Spleen (tissue), 11 donors: ENCODE results near the gene CASR. TPM values are rescaled to one million over a fixed set of nuclear protein-coding genes. Genes with fewer than 3 reads are reported as not detected.

Experiments used
- DNase-seq: peaks from one replicate; pipeline ENCODE4 v3.0.0-alpha.2; 2020
- H3K27ac ChIP-seq, 8 donors: fragments of 200-600 bp; sonication (generic) in 7 of 8; 1 replicate in 4 of 8; 2 replicates in 4 of 8; pipeline versions ENCODE4 v1.5.0 to v1.8.0; 2016 to 2021; ENCODE audit warnings: inconsistent platforms in 4 of 8, mild to moderate bottlenecking in 4 of 8, moderate library complexity in 1 of 8
- H3K27me3 ChIP-seq, 7 donors: fragments of 200-600 bp; sonication (generic) in 6 of 7; replicated peaks in 1 of 7; 1 replicate in 4 of 7; 2 replicates in 3 of 7; pipeline versions ENCODE4 v1.5.0 to v1.8.0; 2016 to 2021; ENCODE audit warnings: inconsistent platforms in 3 of 7, mild to moderate bottlenecking in 1 of 7
- H3K36me3 ChIP-seq, 6 donors: fragments of 200-600 bp; sonication (generic) in 5 of 6; 1 replicate in 4 of 6; 2 replicates in 2 of 6; pipeline versions ENCODE4 v1.5.0 to v1.8.0; 2016 to 2021; ENCODE audit warnings: inconsistent platforms in 2 of 6
- H3K4me1 ChIP-seq, 6 donors: fragments of 200-600 bp; sonication (generic) in 5 of 6; 1 replicate in 3 of 6; 2 replicates in 3 of 6; pipeline versions ENCODE4 v1.5.0 to v1.8.0; 2016 to 2021; ENCODE audit warnings: inconsistent platforms in 3 of 6
- H3K4me3 ChIP-seq, 8 donors: fragments of 200-600 bp; sonication (generic) in 7 of 8; 1 replicate in 4 of 8; 2 replicates in 4 of 8; pipeline versions ENCODE4 v1.5.0 to v1.8.0; 2016 to 2021; ENCODE audit warnings: inconsistent platforms in 4 of 8, mild to moderate bottlenecking in 4 of 8, moderate library complexity in 2 of 8
- H3K9me3 ChIP-seq, 8 donors: fragments of 200-600 bp; sonication (generic) in 7 of 8; 1 replicate in 4 of 8; 2 replicates in 4 of 8; pipeline versions ENCODE4 v1.5.0 to v1.8.0; 2016 to 2021; ENCODE audit warnings: inconsistent platforms in 4 of 8
- POLR2A ChIP-seq, 3 donors: fragments of 450-650 bp; IDR thresholded peaks; one replicate each; pipeline ENCODE4 v1.5.1; 2017; ENCODE audit warnings: antibody characterized with exemption in 3 of 3, mild to moderate bottlenecking in 1 of 3
- POLR2AphosphoS5 ChIP-seq, 3 donors: sonication (generic); formaldehyde crosslinking; IDR thresholded peaks; one replicate each; pipeline ENCODE4 v1.5.1; 2017; ENCODE audit warnings: antibody characterized with exemption in 3 of 3
- WGBS, 5 donors: extraction: QIAGEN DNeasy Blood & Tissue Kit in 3 of 5; methylation state at CpG; one replicate each; pipeline versions ENCODE4 v1.1.5 to v1.1.7; 2013 to 2018; 5-methylcytosine and 5-hydroxymethylcytosine counted together
- intact Hi-C: fragments of 100-400 bp; cut with DNase I; formaldehyde crosslinking; loops from one replicate; pipeline ENCODE4 v1.15.0; 2023; ENCODE audit warnings: low total_unique reads
- polyA plus RNA-seq, 3 donors: library from polyadenylated mRNA; stranded (reverse); fragments of 200-250 nt; gene quantifications; one replicate each; pipeline ENCODE4 v1.2.1, GENCODE V29; 2013
- total RNA-seq, 7 donors: library from RNA; depleted of rRNA in 3 of 7; stranded (reverse); fragments of >200 nt in 3 of 7; fragmentation: NEBNext Ultra II Directional in 4 of 7; extraction: Animal tissue kit (Norgen Biotek cat#: 25700) in 4 of 7; gene quantifications; one replicate each; pipeline versions ENCODE4 v1.1.0 to v1.2.1, GENCODE V29; 2016 to 2021
- TF ChIP-seq, protein P1 (sequence below), 11 experiments: fragments of 200-600 bp in 7 of 11; fragments of 450-650 bp in 4 of 11; sonication (generic) in 4 of 11; IDR thresholded peaks in 8 of 11; conservative IDR thresholded peaks in 3 of 11; 1 replicate in 7 of 11; 2 replicates in 4 of 11; pipeline versions ENCODE4 v1.4.0 to v1.8.0; 2016 to 2021; ENCODE audit warnings: antibody characterized with exemption in 11 of 11, inconsistent platforms in 4 of 11, mild to moderate bottlenecking in 1 of 11
- donor health status: healthy with polysubstance abuse.
- donor health status: DM: no; HTN: no; CAD: no; lungs with moderate emphysema.
- donor health status: DM: no; HTN: no; CAD: no.
- donor health status: Bipolar disorder and iron deficiency.
- donor health status: healthy.
- donor health status: DM: no; HTN: no; CAD: no.
- donor health status: DM: yes; HTN: yes; CAD: no.

CASR gene
- total and polyA plus RNA-seq, 10 donors: 0.08 to 4.3 (median 0.23) TPM

- TF ChIP-seq POLR2A (IDR thresholded peaks at IDR 0.05): no peak
- TF ChIP-seq, protein P1, sequence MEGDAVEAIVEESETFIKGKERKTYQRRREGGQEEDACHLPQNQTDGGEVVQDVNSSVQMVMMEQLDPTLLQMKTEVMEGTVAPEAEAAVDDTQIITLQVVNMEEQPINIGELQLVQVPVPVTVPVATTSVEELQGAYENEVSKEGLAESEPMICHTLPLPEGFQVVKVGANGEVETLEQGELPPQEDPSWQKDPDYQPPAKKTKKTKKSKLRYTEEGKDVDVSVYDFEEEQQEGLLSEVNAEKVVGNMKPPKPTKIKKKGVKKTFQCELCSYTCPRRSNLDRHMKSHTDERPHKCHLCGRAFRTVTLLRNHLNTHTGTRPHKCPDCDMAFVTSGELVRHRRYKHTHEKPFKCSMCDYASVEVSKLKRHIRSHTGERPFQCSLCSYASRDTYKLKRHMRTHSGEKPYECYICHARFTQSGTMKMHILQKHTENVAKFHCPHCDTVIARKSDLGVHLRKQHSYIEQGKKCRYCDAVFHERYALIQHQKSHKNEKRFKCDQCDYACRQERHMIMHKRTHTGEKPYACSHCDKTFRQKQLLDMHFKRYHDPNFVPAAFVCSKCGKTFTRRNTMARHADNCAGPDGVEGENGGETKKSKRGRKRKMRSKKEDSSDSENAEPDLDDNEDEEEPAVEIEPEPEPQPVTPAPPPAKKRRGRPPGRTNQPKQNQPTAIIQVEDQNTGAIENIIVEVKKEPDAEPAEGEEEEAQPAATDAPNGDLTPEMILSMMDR (IDR thresholded peaks at IDR 0.05 in 8 of 11, conservative IDR thresholded peaks at IDR 0.05 in 3 of 11): peak in 9 of 11 experiments; percentile 11 to 51 (median 34)
- TF ChIP-seq POLR2AphosphoS5 (IDR thresholded peaks at IDR 0.05): no peak
- Histone ChIP-seq H3K36me3 (no peaks in the 10 kb centered on the region), H3K4me3 (peak overlapping the region in 4 of 8 donors; percentile 7 to 58 (median 22)), H3K27ac (peak overlapping the region in 7 of 8 donors; percentile 68 to 89 (median 77)), H3K9me3 (no peaks in the 10 kb centered on the region), H3K27me3 (no peaks in the 10 kb centered on the region), H3K4me1 (peaks cover 0 to 35% (median 25%) of the 10 kb centered on the region in 6 donors)
- intact Hi-C loops: no loop called here
- WGBS, 5 donors: 23 to 33% (median 28%) methylated on average over 7 of the region's 7 CpGs
- DNase-seq: no peak
Observed at GRCh38 chr3:122245513-122246174, 62.2 kb downstream of the CASR start.

- TF ChIP-seq POLR2A (IDR thresholded peaks at IDR 0.05) (no peak), POLR2AphosphoS5 (IDR thresholded peaks at IDR 0.05) (no peak)
- TF ChIP-seq, protein P1 (IDR thresholded peaks at IDR 0.05 in 8 of 11, conservative IDR thresholded peaks at IDR 0.05 in 3 of 11): no peak
- H3K27ac ChIP-seq: peak overlapping the region in 7 of 8 donors; percentile 68 to 89 (median 77)
- no peaks in the 10 kb centered on the region for H3K36me3 ChIP-seq
- intact Hi-C loops: no loop called here
- H3K4me3 ChIP-seq: peak overlapping the region in 4 of 8 donors; percentile 7 to 58 (median 22)
- peaks cover 0 to 39% (median 25%) of the 10 kb centered on the region in 6 donors for H3K4me1 ChIP-seq
- no peak for DNase-seq
- no peaks in the 10 kb centered on the region for H3K9me3 ChIP-seq
- whole genome bisulfite sequencing, 5 donors: 14 to 26% (median 16%) methylated on average over 4 of the region's 4 CpGs
- no peaks in the 10 kb centered on the region for H3K27me3 ChIP-seq
Observed at GRCh38 chr3:122246199-122246598, 62.7 kb downstream of the CASR start.

GRCh38 chr3:122247087-122247824 is 63.8 kb downstream of the CASR start:
- peaks cover 0 to 42% (median 25%) of the 10 kb centered on the region in 6 donors for H3K4me1 ChIP-seq
- 32 to 65% (median 48%) methylated on average over 8 of the region's 8 CpGs for WGBS, 5 donors
- no peaks in the 10 kb centered on the region for H3K9me3 ChIP-seq
- intact Hi-C loops: no loop called here
- TF ChIP-seq POLR2AphosphoS5 (IDR thresholded peaks at IDR 0.05) (peak in 2 of 3 donors; percentile 21 to 51), POLR2A (IDR thresholded peaks at IDR 0.05) (peak in 1 of 3 donors; percentile 14)
- TF ChIP-seq, protein P1 (IDR thresholded peaks at IDR 0.05 in 8 of 11, conservative IDR thresholded peaks at IDR 0.05 in 3 of 11): no peak
- H3K27ac ChIP-seq: peak overlapping the region in 7 of 8 donors; percentile 68 to 89 (median 77)
- peak overlapping the region in 2 of 8 donors; percentile 1 to 58 for H3K4me3 ChIP-seq
- no peaks in the 10 kb centered on the region for H3K36me3 ChIP-seq
- peak; percentile 78 for DNase-seq
- no peaks in the 10 kb centered on the region for H3K27me3 ChIP-seq

DNA sequence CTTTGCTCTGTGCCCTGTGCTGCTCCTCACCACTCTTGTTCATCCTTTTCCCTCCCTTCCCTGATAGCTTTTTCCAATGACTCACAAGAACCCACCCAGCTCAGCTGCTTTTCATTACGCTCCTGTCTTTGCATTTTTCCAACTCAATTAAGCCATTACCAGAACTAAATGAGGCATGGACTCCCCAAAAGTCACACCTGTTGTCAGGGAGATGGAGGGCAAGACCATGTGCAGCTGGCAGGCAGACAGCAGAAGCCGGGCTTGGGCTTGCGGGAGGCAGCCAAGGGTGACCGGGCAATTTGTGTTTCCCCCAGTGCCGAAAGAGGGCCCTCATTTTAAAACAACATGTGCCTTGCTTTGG is 64.3 kb downstream of the CASR start:
- Histone ChIP-seq H3K27ac (peak overlapping the region in 7 of 8 donors; percentile 68 to 89 (median 77)), H3K27me3 (no peaks in the 10 kb centered on the region), H3K9me3 (no peaks in the 10 kb centered on the region), H3K36me3 (no peaks in the 10 kb centered on the region), H3K4me1 (peaks cover 0 to 42% (median 25%) of the 10 kb centered on the region in 6 donors), H3K4me3 (peak overlapping the region in 1 of 8 donors; percentile 58)
- DNase-seq: peak; percentile 86
- TF ChIP-seq, protein P1 (IDR thresholded peaks at IDR 0.05 in 8 of 11, conservative IDR thresholded peaks at IDR 0.05 in 3 of 11): no peak
- TF ChIP-seq POLR2A (IDR thresholded peaks at IDR 0.05) (no peak), POLR2AphosphoS5 (IDR thresholded peaks at IDR 0.05) (no peak)
- WGBS, 5 donors: 37 to 61% (median 46%) methylated on average over 5 of the region's 5 CpGs
- intact Hi-C loops: no loop called here
